Measurements from ENCODE around the gene COPG2.
"Not testable (repeated sequence)": the region's sequence is repeated elsewhere in the genome, so short reads cannot be mapped to it uniquely, and the experiment has no call there.

Gene COPG2

DNA sequence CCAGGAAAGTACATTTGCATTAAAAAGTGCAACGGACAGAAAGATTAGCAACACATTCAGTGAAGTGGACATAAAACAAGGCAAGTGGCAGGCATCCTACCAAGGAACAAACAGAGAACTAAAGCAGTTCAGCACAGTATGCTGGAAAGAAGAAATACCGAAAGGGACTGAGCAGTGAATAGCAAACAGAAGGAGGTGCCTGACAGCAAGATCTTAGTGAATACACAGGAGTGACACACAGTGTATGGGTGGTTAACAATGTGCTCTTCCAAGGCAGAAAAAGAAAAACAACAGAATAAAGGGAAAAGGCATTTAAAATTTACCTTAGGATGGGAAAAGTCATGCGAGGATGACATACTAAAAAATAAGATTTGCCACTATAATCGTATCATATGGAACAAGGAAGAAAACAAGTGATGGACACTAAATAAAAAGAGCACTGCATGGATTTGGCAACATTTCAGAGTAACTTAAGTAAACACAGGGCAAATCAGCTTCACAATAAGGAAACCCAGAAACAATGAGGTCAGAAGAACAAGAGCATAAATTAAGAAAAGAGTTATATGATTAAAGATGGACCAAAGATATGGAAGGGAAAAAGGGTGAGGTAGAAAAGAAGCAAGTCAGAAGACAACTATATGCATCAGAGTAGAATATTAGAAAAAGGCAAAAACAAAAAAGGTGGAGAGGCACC is 147.1 kb downstream of the COPG2 start:
- Histone ChIP-seq H3F3A (ENCODE audit: control insufficient read depth, insufficient read depth) (no peaks in the 10 kb centered on the region), H4K20me1 (ENCODE audit: control insufficient read depth, insufficient read depth, low read depth, low read length) (no peaks in the 10 kb centered on the region), H3K79me2 (ENCODE audit: control insufficient read depth, low read length) (no peaks in the 10 kb centered on the region), H3K4me3 (ENCODE audit: low read length) (no peak overlapping the region), H3K27ac (ENCODE audit: low read depth, low read length) (no peak overlapping the region), H3K4me1 (ENCODE audit: control insufficient read depth, low read length) (no peaks in the 10 kb centered on the region), H3K9me3 (ENCODE audit: control insufficient read depth, insufficient read depth, low read length) (no peaks in the 10 kb centered on the region), H3K4me2 (ENCODE audit: low read length) (no peak overlapping the region), H3K27me3 (ENCODE audit: control insufficient read depth, low read length) (no peaks in the 10 kb centered on the region), H3K36me3 (ENCODE audit: control insufficient read depth, low read length) (no peaks in the 10 kb centered on the region), H3K9me2 (replicated peaks; ENCODE audit: control insufficient read depth, low read length) (no peaks in the 10 kb centered on the region)
- no peak for TF ChIP-seq EZH2phosphoT487 (IDR thresholded peaks at IDR 0.05; ENCODE audit: borderline replicate concordance, low read length)
- TF ChIP-seq, protein P1, sequence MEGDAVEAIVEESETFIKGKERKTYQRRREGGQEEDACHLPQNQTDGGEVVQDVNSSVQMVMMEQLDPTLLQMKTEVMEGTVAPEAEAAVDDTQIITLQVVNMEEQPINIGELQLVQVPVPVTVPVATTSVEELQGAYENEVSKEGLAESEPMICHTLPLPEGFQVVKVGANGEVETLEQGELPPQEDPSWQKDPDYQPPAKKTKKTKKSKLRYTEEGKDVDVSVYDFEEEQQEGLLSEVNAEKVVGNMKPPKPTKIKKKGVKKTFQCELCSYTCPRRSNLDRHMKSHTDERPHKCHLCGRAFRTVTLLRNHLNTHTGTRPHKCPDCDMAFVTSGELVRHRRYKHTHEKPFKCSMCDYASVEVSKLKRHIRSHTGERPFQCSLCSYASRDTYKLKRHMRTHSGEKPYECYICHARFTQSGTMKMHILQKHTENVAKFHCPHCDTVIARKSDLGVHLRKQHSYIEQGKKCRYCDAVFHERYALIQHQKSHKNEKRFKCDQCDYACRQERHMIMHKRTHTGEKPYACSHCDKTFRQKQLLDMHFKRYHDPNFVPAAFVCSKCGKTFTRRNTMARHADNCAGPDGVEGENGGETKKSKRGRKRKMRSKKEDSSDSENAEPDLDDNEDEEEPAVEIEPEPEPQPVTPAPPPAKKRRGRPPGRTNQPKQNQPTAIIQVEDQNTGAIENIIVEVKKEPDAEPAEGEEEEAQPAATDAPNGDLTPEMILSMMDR (IDR thresholded peaks at IDR 0.05; ENCODE audit: low read depth, low read length, poor library complexity, severe bottlenecking), result no peak

- no peaks in the 10 kb centered on the region for H3K79me2 ChIP-seq (ENCODE audit: control insufficient read depth, low read length)
- H3K4me2 ChIP-seq (ENCODE audit: low read length), result no peak overlapping the region
- no peaks in the 10 kb centered on the region for H3K9me3 ChIP-seq (ENCODE audit: control insufficient read depth, insufficient read depth, low read length)
- no peaks in the 10 kb centered on the region for H4K20me1 ChIP-seq (ENCODE audit: control insufficient read depth, insufficient read depth, low read depth, low read length)
- no peaks in the 10 kb centered on the region for H3K27me3 ChIP-seq (ENCODE audit: control insufficient read depth, low read length)
- H3K27ac ChIP-seq (ENCODE audit: low read depth, low read length), result no peak overlapping the region
- H3K4me3 ChIP-seq (ENCODE audit: low read length), result no peak overlapping the region
- no peaks in the 10 kb centered on the region for H3F3A ChIP-seq (ENCODE audit: control insufficient read depth, insufficient read depth)
- TF ChIP-seq, protein P1 (IDR thresholded peaks at IDR 0.05; ENCODE audit: low read depth, low read length, poor library complexity, severe bottlenecking), result no peak
- TF ChIP-seq EZH2phosphoT487 (IDR thresholded peaks at IDR 0.05; ENCODE audit: borderline replicate concordance, low read length), result no peak
- H3K9me2 ChIP-seq (replicated peaks; ENCODE audit: control insufficient read depth, low read length), result no peaks in the 10 kb centered on the region
- no peaks in the 10 kb centered on the region for H3K4me1 ChIP-seq (ENCODE audit: control insufficient read depth, low read length)
- H3K36me3 ChIP-seq (ENCODE audit: control insufficient read depth, low read length), result no peaks in the 10 kb centered on the region
These were observed 153.1 kb downstream of the COPG2 start for GRCh38 chr7:130515315-130516040.

GRCh38 chr7:130513447-130513846 is 155.1 kb downstream of the COPG2 start:
- Histone ChIP-seq H3K27me3 (ENCODE audit: control insufficient read depth, low read length) (no peaks in the 10 kb centered on the region), H3K27ac (ENCODE audit: low read depth, low read length) (no peak overlapping the region), H3K9me3 (ENCODE audit: control insufficient read depth, insufficient read depth, low read length) (no peaks in the 10 kb centered on the region), H4K20me1 (ENCODE audit: control insufficient read depth, insufficient read depth, low read depth, low read length) (no peaks in the 10 kb centered on the region), H3F3A (ENCODE audit: control insufficient read depth, insufficient read depth) (no peaks in the 10 kb centered on the region), H3K79me2 (ENCODE audit: control insufficient read depth, low read length) (no peaks in the 10 kb centered on the region), H3K9me2 (replicated peaks; ENCODE audit: control insufficient read depth, low read length) (no peaks in the 10 kb centered on the region), H3K4me2 (ENCODE audit: low read length) (no peak overlapping the region), H3K4me1 (ENCODE audit: control insufficient read depth, low read length) (no peaks in the 10 kb centered on the region), H3K4me3 (ENCODE audit: low read length) (no peak overlapping the region), H3K36me3 (ENCODE audit: control insufficient read depth, low read length) (no peaks in the 10 kb centered on the region)
- TF ChIP-seq, protein P1 (IDR thresholded peaks at IDR 0.05; ENCODE audit: low read depth, low read length, poor library complexity, severe bottlenecking), result no peak
- no peak for TF ChIP-seq EZH2phosphoT487 (IDR thresholded peaks at IDR 0.05; ENCODE audit: borderline replicate concordance, low read length)

DNA sequence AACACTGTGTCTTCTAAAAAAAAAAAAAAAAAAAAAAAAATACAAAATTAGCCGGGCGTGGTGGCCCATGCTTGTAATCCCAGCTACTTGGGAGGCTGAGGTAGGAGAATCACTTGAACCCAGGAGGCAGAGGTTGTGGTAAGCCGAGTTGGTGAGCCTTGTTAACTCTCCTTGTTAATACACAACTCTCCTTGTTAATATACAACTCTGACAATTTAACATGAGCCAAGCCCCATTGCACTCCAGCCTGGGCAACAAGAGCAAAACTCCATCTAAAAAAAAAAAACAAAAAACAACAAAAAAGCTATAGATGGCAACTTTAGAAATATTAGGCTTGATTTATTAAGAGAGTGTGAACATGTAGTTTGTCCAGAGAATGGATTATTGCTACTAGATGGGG is 156.5 kb downstream of the COPG2 start:
- H3K4me3 ChIP-seq (ENCODE audit: low read length); H3K27me3 ChIP-seq (ENCODE audit: control insufficient read depth, low read length); H3K9me3 ChIP-seq (ENCODE audit: control insufficient read depth, insufficient read depth, low read length); H3K79me2 ChIP-seq (ENCODE audit: control insufficient read depth, low read length); H3F3A ChIP-seq (ENCODE audit: control insufficient read depth, insufficient read depth); H3K36me3 ChIP-seq (ENCODE audit: control insufficient read depth, low read length); H3K27ac ChIP-seq (ENCODE audit: low read depth, low read length); H4K20me1 ChIP-seq (ENCODE audit: control insufficient read depth, insufficient read depth, low read depth, low read length); H3K4me1 ChIP-seq (ENCODE audit: control insufficient read depth, low read length); H3K9me2 ChIP-seq (replicated peaks; ENCODE audit: control insufficient read depth, low read length); H3K4me2 ChIP-seq (ENCODE audit: low read length): not testable (repeated sequence)
